CD4-positive, alpha-beta T cell treated with Interleukin-4 for 4 hours (primary cell): Measurements from ENCODE around the gene DAB1.

Source experiments
- DNase-seq: peaks from one replicate; pipeline ENCODE4 v3.0.0-alpha.2; 2020

The DAB1 gene

GRCh38 chr1:57410508-57410907 is 13.4 kb downstream of the DAB1 start:
- no peak for DNase-seq

GRCh38 chr1:57407928-57408327 is 15.9 kb downstream of the DAB1 start:
- DNase-seq = no peak

GRCh38 chr1:57406428-57406970 is 17.4 kb downstream of the DAB1 start:
- DNase-seq = no peak

- no peak for DNase-seq
Observed at GRCh38 chr1:57404884-57405283, 19.0 kb downstream of the DAB1 start.

GRCh38 chr1:57403201-57403600 is 20.7 kb downstream of the DAB1 start:
- DNase-seq = no peak

GRCh38 chr1:57401671-57402070 is 22.2 kb downstream of the DAB1 start:
- DNase-seq = no peak

GRCh38 chr1:57400048-57400447 is 23.8 kb downstream of the DAB1 start:
- no peak for DNase-seq

GRCh38 chr1:57393058-57393584 is 30.7 kb downstream of the DAB1 start:
- no peak for DNase-seq

GRCh38 chr1:57385336-57385735 is 38.5 kb downstream of the DAB1 start:
- no peak for DNase-seq

- no peak for DNase-seq
Observed at GRCh38 chr1:57384901-57385300, 39.0 kb downstream of the DAB1 start.

- no peak for DNase-seq
Observed at GRCh38 chr1:57384284-57384683, 39.6 kb downstream of the DAB1 start.

GRCh38 chr1:57381871-57382270 is 42.0 kb downstream of the DAB1 start:
- DNase-seq = no peak

GRCh38 chr1:57381426-57381825 is 42.4 kb downstream of the DAB1 start:
- DNase-seq = no peak

- DNase-seq = no peak
Observed at GRCh38 chr1:57380923-57381322, 42.9 kb downstream of the DAB1 start.

GRCh38 chr1:57378534-57378933 is 45.3 kb downstream of the DAB1 start:
- DNase-seq = no peak

GRCh38 chr1:57377339-57378139 is 46.3 kb downstream of the DAB1 start:
- DNase-seq = no peak

GRCh38 chr1:57376041-57376440 is 47.8 kb downstream of the DAB1 start:
- no peak for DNase-seq

- DNase-seq = no peak
Observed at GRCh38 chr1:57369889-57370288, 54.0 kb downstream of the DAB1 start.

GRCh38 chr1:57367945-57368344 is 55.9 kb downstream of the DAB1 start:
- no peak for DNase-seq

- DNase-seq = no peak
Observed at GRCh38 chr1:57363643-57364042, 60.2 kb downstream of the DAB1 start.

GRCh38 chr1:57363165-57363564 is 60.7 kb downstream of the DAB1 start:
- DNase-seq = no peak

- DNase-seq = no peak
Observed at GRCh38 chr1:57362480-57362879, 61.4 kb downstream of the DAB1 start.

- DNase-seq = no peak
Observed at GRCh38 chr1:57361516-57361915, 62.3 kb downstream of the DAB1 start.

GRCh38 chr1:57360846-57361407 is 62.9 kb downstream of the DAB1 start:
- no peak for DNase-seq
